Measurements from ENCODE around the gene PACC1.

Gene PACC1

DNA sequence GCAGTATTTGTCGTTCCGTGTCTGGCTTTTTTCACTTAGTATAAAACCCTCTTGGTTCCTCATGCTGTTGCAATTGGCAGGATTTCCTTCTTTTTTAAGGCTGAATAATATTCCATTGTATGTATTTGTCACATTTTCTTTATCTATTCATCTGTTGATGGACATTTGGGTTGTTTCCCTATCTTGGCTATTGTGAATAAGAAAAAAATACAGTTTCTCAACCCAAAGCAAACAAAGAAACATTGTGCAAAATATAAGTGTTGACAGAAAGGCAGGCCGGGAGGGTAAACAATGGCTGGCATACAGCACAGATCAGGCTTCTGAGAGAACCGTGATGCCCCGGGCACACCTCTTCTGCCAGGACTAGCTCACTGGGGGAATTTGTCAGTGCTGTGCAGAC is 45.0 kb upstream of the PACC1 start:
- Histone ChIP-seq H3K27ac (no peak overlapping the region), H2AFZ (ENCODE audit: low read depth) (no peak overlapping the region), H3K9ac (no peak overlapping the region), H3K27me3 (ENCODE audit: insufficient read depth, low read depth) (no peaks in the 10 kb centered on the region), H3K79me2 (ENCODE audit: insufficient read depth, low read depth) (no peaks in the 10 kb centered on the region), H3K4me3 (IDR thresholded peaks at IDR 0.05; ENCODE audit: insufficient read depth, low read depth, low read length) (no peak overlapping the region), H3K4me1 (ENCODE audit: low read depth, poor library complexity, severe bottlenecking) (peaks cover 11% of the 10 kb centered on the region), H3K36me3 (ENCODE audit: insufficient read depth) (no peaks in the 10 kb centered on the region), H4K20me1 (ENCODE audit: insufficient read depth) (no peaks in the 10 kb centered on the region), H3K4me2 (no peak overlapping the region)
- TF ChIP-seq CTCF (conservative IDR thresholded peaks at IDR 0.05; ENCODE audit: low read depth, low read length), result no peak

DNA sequence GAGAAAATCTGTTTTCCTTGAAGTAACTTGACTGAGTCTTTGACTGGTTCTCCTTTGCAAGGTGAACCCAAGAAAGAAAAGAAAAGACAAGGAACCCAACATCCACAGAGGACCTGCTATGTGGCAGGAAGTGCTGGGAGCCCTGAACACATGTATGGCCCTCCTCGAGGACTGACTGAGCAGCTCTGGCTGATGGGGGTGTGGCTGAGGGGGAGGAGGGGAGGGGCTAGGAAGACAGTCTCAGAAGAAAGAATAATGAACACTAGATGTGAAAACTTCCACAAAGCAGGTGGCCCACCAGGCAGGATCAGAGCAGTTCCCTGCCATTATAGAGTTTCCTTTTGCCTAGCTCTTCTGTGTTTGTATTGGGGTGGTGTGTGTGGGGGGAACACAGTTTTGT is 44.1 kb upstream of the PACC1 start:
- TF ChIP-seq CTCF (conservative IDR thresholded peaks at IDR 0.05; ENCODE audit: low read depth, low read length), result no peak
- Histone ChIP-seq H3K27me3 (ENCODE audit: insufficient read depth, low read depth) (no peaks in the 10 kb centered on the region), H3K4me2 (no peak overlapping the region), H3K4me1 (ENCODE audit: low read depth, poor library complexity, severe bottlenecking) (peaks cover 11% of the 10 kb centered on the region), H2AFZ (ENCODE audit: low read depth) (no peak overlapping the region), H4K20me1 (ENCODE audit: insufficient read depth) (no peaks in the 10 kb centered on the region), H3K27ac (no peak overlapping the region), H3K36me3 (ENCODE audit: insufficient read depth) (no peaks in the 10 kb centered on the region), H3K4me3 (IDR thresholded peaks at IDR 0.05; ENCODE audit: insufficient read depth, low read depth, low read length) (no peak overlapping the region), H3K9ac (no peak overlapping the region), H3K79me2 (ENCODE audit: insufficient read depth, low read depth) (no peaks in the 10 kb centered on the region)

DNA sequence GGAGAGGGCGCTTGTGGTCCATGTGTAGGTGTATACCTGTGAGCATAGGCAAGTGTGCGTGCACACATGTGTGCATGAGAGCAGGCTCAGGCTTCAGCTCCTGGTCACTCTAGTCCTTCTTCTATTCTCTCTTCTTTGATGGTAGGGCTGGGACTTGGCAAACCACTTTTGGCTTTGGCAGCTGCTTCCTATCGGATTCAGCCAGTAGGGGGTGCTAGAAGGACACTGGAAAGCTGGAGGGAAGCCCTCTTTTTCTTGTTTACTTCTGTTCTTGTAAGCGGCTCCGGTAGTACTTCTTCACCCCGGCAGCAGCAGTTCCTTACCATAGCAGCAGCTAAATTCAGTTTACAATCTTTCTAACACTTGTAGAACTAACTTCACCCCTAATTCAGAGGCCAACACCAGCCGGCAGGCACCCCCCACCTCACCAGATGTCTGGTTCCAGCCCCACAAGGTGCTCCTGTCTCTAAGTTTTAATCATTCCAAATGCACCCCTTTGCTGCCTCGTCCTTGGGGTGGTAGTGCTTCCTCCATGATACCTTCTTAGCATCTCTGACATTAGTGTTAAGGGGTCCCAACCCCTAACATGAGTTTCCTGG is 43.2 kb upstream of the PACC1 start:
- TF ChIP-seq CTCF (conservative IDR thresholded peaks at IDR 0.05; ENCODE audit: low read depth, low read length), result peak; percentile 97
- peak overlapping the region; percentile 21; the same call in 1 of the 2 replicates for H2AFZ ChIP-seq (ENCODE audit: low read depth)
- H3K79me2 ChIP-seq (ENCODE audit: insufficient read depth, low read depth), result no peaks in the 10 kb centered on the region
- H3K27me3 ChIP-seq (ENCODE audit: insufficient read depth, low read depth), result no peaks in the 10 kb centered on the region
- no peak overlapping the region for H3K4me3 ChIP-seq (IDR thresholded peaks at IDR 0.05; ENCODE audit: insufficient read depth, low read depth, low read length)
- no peak overlapping the region for H3K27ac ChIP-seq
- H3K4me2 ChIP-seq, result no peak overlapping the region
- no peaks in the 10 kb centered on the region for H4K20me1 ChIP-seq (ENCODE audit: insufficient read depth)
- H3K9ac ChIP-seq, result no peak overlapping the region
- H3K4me1 ChIP-seq (ENCODE audit: low read depth, poor library complexity, severe bottlenecking), result peaks cover 11% of the 10 kb centered on the region
- H3K36me3 ChIP-seq (ENCODE audit: insufficient read depth), result no peaks in the 10 kb centered on the region

DNA sequence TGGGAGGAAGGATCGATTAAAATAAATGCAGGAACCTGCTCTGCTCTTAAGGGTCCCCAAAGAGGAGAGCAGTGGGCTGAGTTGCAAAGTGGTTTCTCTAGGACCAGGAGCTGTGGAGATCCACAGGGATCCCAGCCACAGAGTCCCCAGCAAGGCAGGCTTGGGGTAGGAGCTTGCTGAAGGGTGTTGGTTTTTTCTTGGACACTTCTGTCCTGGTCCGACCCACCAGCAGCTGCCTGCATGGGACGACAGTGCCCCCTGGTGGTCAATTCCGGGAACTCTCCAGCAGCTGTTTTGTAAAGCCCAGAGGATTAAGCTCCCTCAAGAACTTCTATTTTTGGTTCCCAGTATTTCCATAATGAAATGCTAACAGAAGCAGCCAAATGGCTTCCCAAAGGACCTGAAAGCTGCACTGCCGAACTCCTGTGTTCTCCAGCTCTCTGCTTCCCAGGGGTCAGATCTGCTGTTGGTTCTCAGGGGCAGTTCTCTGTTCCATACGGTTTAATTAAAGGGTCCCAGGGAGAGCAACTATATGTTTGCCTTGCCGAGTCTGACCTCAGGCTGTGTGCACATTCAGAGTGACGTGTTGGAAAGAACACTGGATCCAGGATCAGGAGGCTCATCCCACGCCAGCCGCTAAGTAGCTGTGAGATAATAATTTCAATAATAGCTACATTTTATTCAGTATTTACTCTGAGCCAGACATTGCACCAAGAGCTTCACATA is 41.3 kb upstream of the PACC1 start:
- Histone ChIP-seq H4K20me1 (ENCODE audit: insufficient read depth) (no peaks in the 10 kb centered on the region), H3K27me3 (ENCODE audit: insufficient read depth, low read depth) (no peaks in the 10 kb centered on the region), H3K79me2 (ENCODE audit: insufficient read depth, low read depth) (no peaks in the 10 kb centered on the region), H2AFZ (ENCODE audit: low read depth) (no peak overlapping the region), H3K4me1 (ENCODE audit: low read depth, poor library complexity, severe bottlenecking) (peaks cover 11% of the 10 kb centered on the region), H3K27ac (no peak overlapping the region), H3K9ac (no peak overlapping the region), H3K36me3 (ENCODE audit: insufficient read depth) (no peaks in the 10 kb centered on the region), H3K4me2 (no peak overlapping the region), H3K4me3 (IDR thresholded peaks at IDR 0.05; ENCODE audit: insufficient read depth, low read depth, low read length) (no peak overlapping the region)
- peak; percentile 99 for TF ChIP-seq CTCF (conservative IDR thresholded peaks at IDR 0.05; ENCODE audit: low read depth, low read length)

Data from KMS-11 (cell line).